OCI-LY3 (cell line): ENCODE measurements around the gene TNFRSF1B.

Source experiments
- H2AFZ ChIP-seq: fragments of 200-600, 300-600 bp; shearing (Covaris generic); 2 replicates; pipeline ENCODE4 v1.6.0; 2014; ENCODE audit warnings: antibody characterized with exemption, low read depth, low read length
- H3K27ac ChIP-seq: fragments of 200-600, 300-600 bp; sonication (generic); 2 replicates; pipeline ENCODE4 v1.5.1; 2014; ENCODE audit warnings: mild to moderate bottlenecking, low read length, moderate library complexity, mixed read lengths
- H3K27me3 ChIP-seq: fragments of 200-600, 300-600 bp; sonication (generic); 2 replicates; pipeline ENCODE4 v1.6.1; 2014; ENCODE audit warnings: low read depth, low read length, mixed read lengths
- H3K36me3 ChIP-seq: fragments of 200-600, 300-600 bp; sonication (generic); replicated peaks from 2 replicates; pipeline ENCODE3; 2014; ENCODE audit warnings: low read depth, low read length, mixed read lengths
- H3K4me1 ChIP-seq: fragments of 300-600, 200-600 bp; sonication (generic); 2 replicates; pipeline ENCODE4 v1.6.1; 2014; ENCODE audit warnings: low read length, mixed read lengths
- H3K4me2 ChIP-seq: fragments of 200-600, 300-600 bp; sonication (generic); 2 replicates; pipeline ENCODE4 v1.6.1; 2014; ENCODE audit warnings: low read length, mixed read lengths
- H3K4me3 ChIP-seq: fragments of 300-600, 200-600 bp; sonication (generic); 2 replicates; pipeline ENCODE4 v1.5.1; 2014; ENCODE audit warnings: antibody characterized with exemption, mild to moderate bottlenecking, low read length, moderate library complexity
- H3K79me2 ChIP-seq: fragments of 300-600, 200-600 bp; shearing (Covaris generic); 2 replicates; pipeline ENCODE4 v1.6.1; 2014; ENCODE audit warnings: mild to moderate bottlenecking, low read length, mixed read lengths
- H3K9ac ChIP-seq: fragments of 300-600, 200-600 bp; shearing (Covaris generic); 2 replicates; pipeline ENCODE4 v1.6.0; 2014; ENCODE audit warnings: mild to moderate bottlenecking, low read length, moderate library complexity
- H3K9me3 ChIP-seq: fragments of 200-600, 300-600 bp; shearing (Covaris generic); 2 replicates; pipeline ENCODE4 v1.6.1; 2014; ENCODE audit warnings: low read length, mixed read lengths; ENCODE audit not compliant: insufficient read depth
- H4K20me1 ChIP-seq: fragments of 200-600, 300-600 bp; sonication (generic); 2 replicates; pipeline ENCODE4 v1.6.1; 2016; ENCODE audit warnings: low read length, mixed read lengths; ENCODE audit not compliant: insufficient read depth
- EZH2phosphoT487 ChIP-seq: fragments of 200-600 bp; shearing (Covaris generic); IDR thresholded peaks from 2 replicates; pipeline ENCODE4 v1.6.1; 2018; ENCODE audit warnings: antibody characterized with exemption, mixed run types, low read depth
- TF ChIP-seq, protein P1 (sequence below): fragments of 200-600, 300-600 bp; sonication (generic); IDR thresholded peaks from 2 replicates; pipeline ENCODE4 v1.5.1; 2014; ENCODE audit warnings: antibody characterized with exemption, low read length, low read depth

The TNFRSF1B gene

GRCh38 chr1:12245116-12245515 is 78.3 kb downstream of the TNFRSF1B start:
- no peak overlapping the region for H2AFZ ChIP-seq
- H3K27ac ChIP-seq = no peak overlapping the region
- H3K4me3 ChIP-seq = no peak overlapping the region
- H3K27me3 ChIP-seq = no peaks in the 10 kb centered on the region
- H3K4me2 ChIP-seq = no peak overlapping the region
- H3K9ac ChIP-seq = no peak overlapping the region
- TF ChIP-seq, protein P1, sequence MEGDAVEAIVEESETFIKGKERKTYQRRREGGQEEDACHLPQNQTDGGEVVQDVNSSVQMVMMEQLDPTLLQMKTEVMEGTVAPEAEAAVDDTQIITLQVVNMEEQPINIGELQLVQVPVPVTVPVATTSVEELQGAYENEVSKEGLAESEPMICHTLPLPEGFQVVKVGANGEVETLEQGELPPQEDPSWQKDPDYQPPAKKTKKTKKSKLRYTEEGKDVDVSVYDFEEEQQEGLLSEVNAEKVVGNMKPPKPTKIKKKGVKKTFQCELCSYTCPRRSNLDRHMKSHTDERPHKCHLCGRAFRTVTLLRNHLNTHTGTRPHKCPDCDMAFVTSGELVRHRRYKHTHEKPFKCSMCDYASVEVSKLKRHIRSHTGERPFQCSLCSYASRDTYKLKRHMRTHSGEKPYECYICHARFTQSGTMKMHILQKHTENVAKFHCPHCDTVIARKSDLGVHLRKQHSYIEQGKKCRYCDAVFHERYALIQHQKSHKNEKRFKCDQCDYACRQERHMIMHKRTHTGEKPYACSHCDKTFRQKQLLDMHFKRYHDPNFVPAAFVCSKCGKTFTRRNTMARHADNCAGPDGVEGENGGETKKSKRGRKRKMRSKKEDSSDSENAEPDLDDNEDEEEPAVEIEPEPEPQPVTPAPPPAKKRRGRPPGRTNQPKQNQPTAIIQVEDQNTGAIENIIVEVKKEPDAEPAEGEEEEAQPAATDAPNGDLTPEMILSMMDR = no peak
- no peak for TF ChIP-seq EZH2phosphoT487
- H3K4me1 ChIP-seq = no peaks in the 10 kb centered on the region
- H3K36me3 ChIP-seq = peaks cover 3% of the 10 kb centered on the region
- no peaks in the 10 kb centered on the region for H3K79me2 ChIP-seq
- H3K9me3 ChIP-seq = no peaks in the 10 kb centered on the region
- H4K20me1 ChIP-seq = no peaks in the 10 kb centered on the region

DNA sequence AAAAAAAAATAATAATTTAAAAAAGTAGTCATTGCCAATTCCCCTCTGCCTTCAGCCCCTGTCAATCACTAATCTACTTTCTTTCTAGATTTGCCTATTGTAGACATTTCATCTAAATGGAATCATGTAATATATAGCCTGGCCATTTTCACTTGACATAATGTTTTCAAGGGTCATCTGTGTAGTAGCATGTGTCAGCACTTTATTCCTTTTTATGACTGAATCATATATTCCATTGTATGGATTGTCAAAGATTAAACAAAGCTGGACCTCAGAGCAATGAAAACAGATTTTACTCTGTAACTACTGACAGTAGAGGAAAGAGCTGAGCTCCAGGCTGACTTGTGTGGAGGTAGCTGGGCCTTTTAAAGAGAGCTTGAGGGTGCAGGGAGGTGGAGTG is 78.9 kb downstream of the TNFRSF1B start:
- Histone ChIP-seq H3K79me2 (no peaks in the 10 kb centered on the region), H3K9ac (no peak overlapping the region), H3K27ac (no peak overlapping the region), H3K27me3 (no peaks in the 10 kb centered on the region), H4K20me1 (no peaks in the 10 kb centered on the region), H3K4me3 (no peak overlapping the region), H3K4me1 (no peaks in the 10 kb centered on the region), H3K36me3 (peaks cover 3% of the 10 kb centered on the region), H2AFZ (no peak overlapping the region), H3K4me2 (no peak overlapping the region), H3K9me3 (no peaks in the 10 kb centered on the region)
- TF ChIP-seq, protein P1 = no peak
- TF ChIP-seq EZH2phosphoT487 = no peak

DNA sequence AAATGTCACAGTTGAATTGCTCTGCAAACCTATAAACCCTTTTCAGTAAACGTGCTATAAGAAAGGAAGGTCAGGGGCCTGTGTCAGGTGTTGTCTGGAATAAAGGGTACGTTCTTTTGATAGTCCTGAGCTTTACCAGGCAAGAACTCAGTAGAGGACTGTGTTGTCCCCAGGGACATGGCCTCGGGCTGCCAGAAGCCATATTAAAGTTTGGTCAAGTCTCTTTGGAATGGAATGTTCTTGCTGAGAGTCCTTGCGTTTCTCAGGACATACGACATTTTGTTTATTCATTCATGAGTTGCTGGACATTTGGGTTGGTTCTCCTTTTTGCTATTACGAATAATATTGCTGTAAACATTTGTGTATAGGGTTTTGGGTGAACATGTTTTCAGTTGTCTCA is 79.8 kb downstream of the TNFRSF1B start:
- no peak overlapping the region for H3K9ac ChIP-seq
- no peaks in the 10 kb centered on the region for H3K4me1 ChIP-seq
- H3K36me3 ChIP-seq = peaks cover 3% of the 10 kb centered on the region
- no peaks in the 10 kb centered on the region for H3K27me3 ChIP-seq
- TF ChIP-seq, protein P1 = no peak
- no peak for TF ChIP-seq EZH2phosphoT487
- no peak overlapping the region for H3K4me2 ChIP-seq
- no peaks in the 10 kb centered on the region for H3K79me2 ChIP-seq
- no peaks in the 10 kb centered on the region for H4K20me1 ChIP-seq
- no peak overlapping the region for H2AFZ ChIP-seq
- H3K9me3 ChIP-seq = no peaks in the 10 kb centered on the region
- no peak overlapping the region for H3K4me3 ChIP-seq
- no peak overlapping the region for H3K27ac ChIP-seq

GRCh38 chr1:12249181-12249580 is 82.4 kb downstream of the TNFRSF1B start:
- H4K20me1 ChIP-seq = no peaks in the 10 kb centered on the region
- H3K9ac ChIP-seq = no peak overlapping the region
- peaks cover 3% of the 10 kb centered on the region for H3K36me3 ChIP-seq
- H3K79me2 ChIP-seq = no peaks in the 10 kb centered on the region
- H3K9me3 ChIP-seq = no peaks in the 10 kb centered on the region
- H3K4me1 ChIP-seq = no peaks in the 10 kb centered on the region
- H3K4me3 ChIP-seq = no peak overlapping the region
- TF ChIP-seq EZH2phosphoT487 = no peak
- TF ChIP-seq, protein P1 = no peak
- no peak overlapping the region for H3K4me2 ChIP-seq
- no peak overlapping the region for H2AFZ ChIP-seq
- no peaks in the 10 kb centered on the region for H3K27me3 ChIP-seq
- no peak overlapping the region for H3K27ac ChIP-seq
